Measurements from ENCODE around the gene ZSWIM3. TPM values are rescaled to one million over a fixed set of nuclear protein-coding genes. Genes with fewer than 3 reads are reported as not detected.

The ZSWIM3 gene
- total RNA-seq, 5 donors from 2014 or later (not counting 1 experiment from before 2014, with no cell fraction given) = 1.4 to 7.5 (median 5.6) TPM

GRCh38 chr20:45920462-45921336 lies 63.3 kb downstream of the ZSWIM3 start:
- DNase-seq (no peak), ATAC-seq (replicated peaks in 1 of 4) (no peak)
- Mint-ChIP-seq H3K4me1 (peaks cover 0 to 5% (median 3%) of the 10 kb centered on the region in 3 donors), H3K36me3 (no peaks in the 10 kb centered on the region), H3K27me3 (peaks cover 24 to 41% of the 10 kb centered on the region in 2 donors), H3K9me3 (no peaks in the 10 kb centered on the region), H3K4me3 (no peak overlapping the region), H3K27ac (no peak overlapping the region)
- CTCF ChIA-PET = no interaction called here
- H3K9me3 ChIP-seq = no peaks in the 10 kb centered on the region
- no peaks in the 10 kb centered on the region for H3K36me3 ChIP-seq (ENCODE audit: control insufficient read depth in 2 of 2, extremely low read depth in 1 of 2, insufficient read depth in 1 of 2, low read length in 1 of 2)
- H3K27me3 ChIP-seq (replicated peaks in 1 of 2; ENCODE audit: control insufficient read depth in 2 of 2, extremely low read depth in 1 of 2, insufficient read depth in 2 of 2, low read length in 1 of 2) = peaks cover 0 to 49% of the 10 kb centered on the region in 2 experiments
- POLR2A ChIA-PET = no interaction called here
- 70% methylated on average over 5 of the region's 9 CpGs for WGBS (ENCODE audit: insufficient coverage)
- H3K4me1 ChIP-seq (ENCODE audit: control insufficient read depth in 1 of 2, extremely low read depth in 1 of 2, insufficient read depth in 2 of 2, low read length in 2 of 2) = peaks cover 0 to 3% of the 10 kb centered on the region in 2 experiments
- no peak overlapping the region for H3K4me3 ChIP-seq (ENCODE audit: control insufficient read depth in 1 of 2, extremely low read depth in 1 of 2, low read length in 1 of 2)
- no peak overlapping the region for H3K27ac ChIP-seq (ENCODE audit: low read length)

- Histone ChIP-seq H3K27me3 (replicated peaks in 1 of 2; ENCODE audit: control insufficient read depth in 2 of 2, extremely low read depth in 1 of 2, insufficient read depth in 2 of 2, low read length in 1 of 2) (peaks cover 0 to 42% of the 10 kb centered on the region in 2 experiments), H3K27ac (ENCODE audit: low read length) (no peak overlapping the region), H3K9me3 (no peaks in the 10 kb centered on the region), H3K4me3 (ENCODE audit: control insufficient read depth in 1 of 2, extremely low read depth in 1 of 2, low read length in 1 of 2) (no peak overlapping the region), H3K4me1 (ENCODE audit: control insufficient read depth in 1 of 2, extremely low read depth in 1 of 2, insufficient read depth in 2 of 2, low read length in 2 of 2) (peaks cover 0 to 3% of the 10 kb centered on the region in 2 experiments), H3K36me3 (ENCODE audit: control insufficient read depth in 2 of 2, extremely low read depth in 1 of 2, insufficient read depth in 1 of 2, low read length in 1 of 2) (no peaks in the 10 kb centered on the region)
- WGBS (ENCODE audit: insufficient coverage) = 78% methylated on average over 6 of the region's 11 CpGs
- no peak for DNase-seq
- CTCF ChIA-PET = interaction anchor here in 1 of 2 donors (0.7 kb wide), 1 partner anchor 129 kb away, joined by 3 read pairs; no protein-coding TSS in a partner anchor
- Mint-ChIP-seq H3K27me3 (peaks cover 16 to 32% of the 10 kb centered on the region in 2 donors), H3K27ac (no peak overlapping the region), H3K36me3 (no peaks in the 10 kb centered on the region), H3K4me3 (no peak overlapping the region), H3K4me1 (peaks cover 0 to 5% (median 3%) of the 10 kb centered on the region in 3 donors), H3K9me3 (no peaks in the 10 kb centered on the region)
- POLR2A ChIA-PET = no interaction called here
- ATAC-seq (replicated peaks in 1 of 4) = no peak
These were observed 64.1 kb downstream of the ZSWIM3 start for GRCh38 chr20:45921337-45922189.

- WGBS (ENCODE audit: insufficient coverage) = 66% methylated on average over 6 of the region's 21 CpGs
- Histone ChIP-seq H3K27ac (ENCODE audit: low read length) (no peak overlapping the region), H3K36me3 (ENCODE audit: control insufficient read depth in 2 of 2, extremely low read depth in 1 of 2, insufficient read depth in 1 of 2, low read length in 1 of 2) (no peaks in the 10 kb centered on the region), H3K27me3 (replicated peaks in 1 of 2; ENCODE audit: control insufficient read depth in 2 of 2, extremely low read depth in 1 of 2, insufficient read depth in 2 of 2, low read length in 1 of 2) (peaks cover 0 to 23% of the 10 kb centered on the region in 2 experiments), H3K4me3 (ENCODE audit: control insufficient read depth in 1 of 2, extremely low read depth in 1 of 2, low read length in 1 of 2) (no peak overlapping the region), H3K9me3 (no peaks in the 10 kb centered on the region), H3K4me1 (ENCODE audit: control insufficient read depth in 1 of 2, extremely low read depth in 1 of 2, insufficient read depth in 2 of 2, low read length in 2 of 2) (peaks cover 0 to 3% of the 10 kb centered on the region in 2 experiments)
- H3K27ac Mint-ChIP-seq = no peak overlapping the region
- ATAC-seq (replicated peaks in 1 of 4) (no peak), DNase-seq (no peak)
- peaks cover 0 to 5% (median 4%) of the 10 kb centered on the region in 3 donors for H3K4me1 Mint-ChIP-seq
- ChIA-PET CTCF (no interaction called here), POLR2A (no interaction called here)
- H3K9me3 Mint-ChIP-seq = no peaks in the 10 kb centered on the region
- H3K27me3 Mint-ChIP-seq = peaks cover 15 to 22% of the 10 kb centered on the region in 2 donors
- no peak overlapping the region for H3K4me3 Mint-ChIP-seq
- no peaks in the 10 kb centered on the region for H3K36me3 Mint-ChIP-seq
These were observed 67.2 kb downstream of the ZSWIM3 start for GRCh38 chr20:45924391-45925261.

- ChIA-PET POLR2A (no interaction called here), CTCF (interaction anchor here in 1 of 2 donors (0.6 kb wide), 1 partner anchor 19 kb away, joined by 6 read pairs; no protein-coding TSS in a partner anchor)
- DNase-seq = no peak
- 60% methylated on average over 3 of the region's 9 CpGs for WGBS (ENCODE audit: insufficient coverage)
- Histone ChIP-seq H3K27ac (ENCODE audit: low read length) (no peak overlapping the region), H3K4me1 (ENCODE audit: control insufficient read depth in 1 of 2, extremely low read depth in 1 of 2, insufficient read depth in 2 of 2, low read length in 2 of 2) (peaks cover 0 to 3% of the 10 kb centered on the region in 2 experiments), H3K36me3 (ENCODE audit: control insufficient read depth in 2 of 2, extremely low read depth in 1 of 2, insufficient read depth in 1 of 2, low read length in 1 of 2) (no peaks in the 10 kb centered on the region), H3K4me3 (ENCODE audit: control insufficient read depth in 1 of 2, extremely low read depth in 1 of 2, low read length in 1 of 2) (no peak overlapping the region), H3K27me3 (replicated peaks in 1 of 2; ENCODE audit: control insufficient read depth in 2 of 2, extremely low read depth in 1 of 2, insufficient read depth in 2 of 2, low read length in 1 of 2) (peaks cover 0 to 15% of the 10 kb centered on the region in 2 experiments), H3K9me3 (no peaks in the 10 kb centered on the region)
- Mint-ChIP-seq H3K36me3 (no peaks in the 10 kb centered on the region), H3K9me3 (no peaks in the 10 kb centered on the region), H3K4me1 (peaks cover 0 to 5% (median 4%) of the 10 kb centered on the region in 3 donors), H3K27me3 (peaks cover 8 to 11% of the 10 kb centered on the region in 2 donors), H3K4me3 (no peak overlapping the region), H3K27ac (no peak overlapping the region)
- ATAC-seq (replicated peaks in 1 of 4) = no peak
These were observed 68.5 kb downstream of the ZSWIM3 start for GRCh38 chr20:45925821-45926506.

GRCh38 chr20:45926731-45927070 lies 69.3 kb downstream of the ZSWIM3 start:
- H3K4me3 ChIP-seq (ENCODE audit: control insufficient read depth in 1 of 2, extremely low read depth in 1 of 2, low read length in 1 of 2) = no peak overlapping the region
- no peak for ATAC-seq (replicated peaks in 1 of 4)
- no peaks in the 10 kb centered on the region for H3K9me3 ChIP-seq
- Mint-ChIP-seq H3K27ac (no peak overlapping the region), H3K9me3 (no peaks in the 10 kb centered on the region), H3K4me1 (peaks cover 0 to 5% (median 4%) of the 10 kb centered on the region in 3 donors), H3K27me3 (peaks cover under 1 to 4% of the 10 kb centered on the region in 2 donors), H3K36me3 (no peaks in the 10 kb centered on the region), H3K4me3 (no peak overlapping the region)
- no peak overlapping the region for H3K27ac ChIP-seq (ENCODE audit: low read length)
- H3K4me1 ChIP-seq (ENCODE audit: control insufficient read depth in 1 of 2, extremely low read depth in 1 of 2, insufficient read depth in 2 of 2, low read length in 2 of 2) = peaks cover 0 to 3% of the 10 kb centered on the region in 2 experiments
- ChIA-PET POLR2A (no interaction called here), CTCF (interaction anchor here in 1 of 2 donors (0.7 kb wide), 1 partner anchor 157 kb away, joined by 3 read pairs; no protein-coding TSS in a partner anchor)
- DNase-seq = no peak
- H3K27me3 ChIP-seq (replicated peaks in 1 of 2; ENCODE audit: control insufficient read depth in 2 of 2, extremely low read depth in 1 of 2, insufficient read depth in 2 of 2, low read length in 1 of 2) = peaks cover 0 to 10% of the 10 kb centered on the region in 2 experiments
- H3K36me3 ChIP-seq (ENCODE audit: control insufficient read depth in 2 of 2, extremely low read depth in 1 of 2, insufficient read depth in 1 of 2, low read length in 1 of 2) = no peaks in the 10 kb centered on the region
- WGBS (ENCODE audit: insufficient coverage) = 100% methylated on average over 1 of the region's 2 CpGs

Data from T-cell (primary cell).